HG02798 (cell line): Measurements from ENCODE around the gene NUDT4.
A peak's percentile ranks its signal among the peaks of the same experiment; 100 is the strongest.
"Not testable (repeated sequence)": the region's sequence is repeated elsewhere in the genome, so short reads cannot be mapped to it uniquely, and the experiment has no call there.

ENCODE experiments used
- ATAC-seq: cut with Tn5 transposase; IDR thresholded peaks from one replicate; pipeline ENCODE4 v1.9.1; 2021; ENCODE audit warnings: mild to moderate bottlenecking; ENCODE audit not compliant: unreplicated experiment, poor library complexity

The NUDT4 gene

DNA sequence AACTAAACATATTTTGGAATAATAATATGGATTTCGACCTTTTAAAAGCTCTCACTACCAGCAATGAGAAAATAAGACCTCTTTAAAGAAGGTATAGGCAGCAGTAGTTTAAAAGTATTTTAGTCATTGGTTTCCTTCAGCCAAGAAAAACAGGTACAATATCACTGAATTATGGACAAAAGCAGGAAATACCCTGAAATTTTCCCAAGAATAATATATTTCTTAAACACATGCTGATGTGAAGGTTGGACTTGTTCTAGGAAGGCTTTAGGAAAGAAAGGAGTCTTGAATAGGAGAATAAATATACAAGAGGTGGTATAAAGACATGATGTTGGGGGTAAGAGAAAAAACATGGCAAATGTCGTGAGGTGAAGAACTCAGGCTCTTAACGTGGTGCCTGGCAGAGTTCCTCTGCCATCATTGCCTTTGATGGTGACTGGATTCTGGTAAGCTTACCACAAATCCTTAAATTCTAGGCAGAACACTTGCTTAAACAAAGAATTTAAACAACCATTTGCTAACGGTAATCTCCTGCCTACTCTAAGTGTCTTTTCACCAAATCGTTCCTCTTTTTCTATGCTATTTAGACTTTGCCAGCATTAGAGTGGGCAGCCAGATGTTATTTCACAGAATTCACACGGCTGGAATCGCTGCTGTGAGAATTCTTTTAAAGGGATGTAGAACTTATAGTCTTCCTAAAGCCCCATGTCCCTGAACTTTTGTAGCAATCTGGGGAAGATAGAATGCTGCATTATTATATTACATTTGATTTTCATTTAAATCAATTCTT, 11.9 kb upstream of the NUDT4 start:
- ATAC-seq: no peak

DNA sequence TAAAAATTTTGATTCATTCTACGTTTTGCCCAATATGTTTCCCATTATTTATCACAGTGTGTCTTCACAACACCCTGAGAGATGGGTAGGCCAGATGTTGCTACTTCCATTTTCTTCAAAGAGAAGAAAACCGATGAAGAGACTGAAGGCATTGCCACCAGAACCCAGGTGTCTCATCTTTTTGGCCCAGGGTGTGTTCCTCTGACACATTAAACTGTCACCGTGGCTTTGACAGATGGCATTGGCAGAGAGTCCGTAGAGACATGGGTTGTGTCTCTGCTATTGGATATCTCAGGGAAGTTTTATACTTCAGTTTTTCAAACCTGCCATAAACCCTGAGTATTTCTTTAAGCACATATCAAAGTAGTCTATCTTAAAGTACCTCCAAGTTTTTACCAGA, 11.3 kb upstream of the NUDT4 start:
- no peak for ATAC-seq

DNA sequence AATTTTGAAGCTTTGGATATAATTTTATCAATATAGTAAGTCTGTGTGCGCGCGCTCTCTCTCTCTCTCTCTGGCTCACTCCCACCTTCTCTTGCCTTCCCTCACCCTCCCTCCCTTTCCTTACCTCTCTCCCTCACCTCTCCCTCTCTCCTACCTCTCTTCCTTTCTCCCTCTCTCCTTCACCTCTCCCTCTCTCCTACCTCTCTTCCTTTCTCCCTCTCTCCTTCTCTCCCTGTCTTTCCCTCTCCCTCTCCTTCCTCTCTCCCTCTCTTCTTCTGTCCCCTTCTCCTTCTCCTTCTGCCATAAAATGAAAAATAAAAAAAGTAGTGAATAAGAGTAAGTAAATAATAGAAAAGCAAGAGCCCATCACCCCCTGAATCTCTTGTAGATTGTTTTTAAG, 9.0 kb upstream of the NUDT4 start:
- no peak for ATAC-seq

DNA sequence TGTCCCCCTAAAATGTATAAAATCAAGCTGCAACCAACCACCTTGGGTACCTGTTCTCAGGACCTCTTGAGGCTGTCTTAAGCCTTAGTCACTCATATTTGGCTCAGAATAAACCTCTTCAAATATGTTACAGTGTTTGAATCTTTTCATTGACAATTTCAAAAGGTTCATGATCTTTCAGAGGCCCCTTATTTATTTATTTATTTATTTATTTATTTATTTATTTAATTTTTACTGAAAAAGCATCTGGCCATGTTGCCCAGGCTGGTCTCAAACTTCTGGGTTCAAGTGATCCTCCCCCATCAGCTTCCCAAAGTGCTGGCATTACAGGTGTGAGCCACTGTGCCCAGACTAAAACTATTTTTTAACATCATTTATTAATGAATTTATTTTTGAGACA, 8.2 kb upstream of the NUDT4 start:
- no peak for ATAC-seq

DNA sequence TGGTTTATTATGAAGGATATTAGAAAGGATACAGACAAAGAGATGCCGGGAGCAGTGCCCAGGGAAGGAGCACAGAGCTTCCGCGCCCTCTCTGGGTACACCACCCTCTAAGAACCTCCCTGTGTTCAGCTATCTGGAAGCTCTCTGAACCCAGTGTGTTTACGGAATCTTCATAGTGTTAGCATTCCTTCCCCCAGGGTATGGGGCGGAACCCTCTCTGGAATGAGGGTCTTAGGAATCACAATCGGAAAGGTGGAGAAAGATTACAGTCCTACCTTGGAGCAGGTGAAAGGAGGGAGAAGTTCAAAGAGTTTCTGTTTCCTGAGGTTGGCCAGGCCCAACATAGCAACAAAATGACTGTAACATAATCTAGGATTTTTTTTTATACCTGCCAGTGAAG, 6.8 kb upstream of the NUDT4 start:
- no peak for ATAC-seq

DNA sequence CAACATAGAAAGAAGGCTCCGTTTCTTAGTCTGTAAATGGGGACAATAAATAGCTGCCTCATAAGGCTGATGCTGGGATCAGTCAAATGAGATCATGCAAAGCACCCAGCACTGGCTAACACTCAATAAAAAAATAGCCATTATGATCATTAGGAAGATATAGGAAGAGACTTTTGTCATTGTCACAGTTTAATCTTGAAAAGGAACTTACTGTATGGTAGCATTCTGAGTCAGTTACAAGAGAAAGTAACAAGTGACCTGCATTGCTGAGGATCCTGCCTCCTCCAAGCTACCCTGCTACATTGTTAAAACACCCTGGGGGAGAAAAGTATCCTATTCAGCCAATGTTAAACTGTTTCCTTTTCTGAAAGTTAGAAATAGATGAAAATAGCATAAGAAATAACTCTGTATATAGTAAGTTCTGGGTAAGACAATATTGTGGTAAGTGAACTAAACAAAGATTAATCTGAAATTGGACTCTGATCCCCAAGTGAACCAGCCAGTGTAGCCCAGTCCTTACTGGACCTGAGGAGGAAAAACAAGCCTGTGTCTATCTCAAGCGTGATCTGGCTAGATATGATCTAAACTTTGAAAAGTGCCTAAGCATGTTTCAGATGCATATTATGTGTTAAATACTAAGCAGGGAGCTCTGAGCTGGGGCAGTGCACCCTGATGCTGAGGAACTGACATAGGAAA, 3.6 kb upstream of the NUDT4 start:
- ATAC-seq: no peak

DNA sequence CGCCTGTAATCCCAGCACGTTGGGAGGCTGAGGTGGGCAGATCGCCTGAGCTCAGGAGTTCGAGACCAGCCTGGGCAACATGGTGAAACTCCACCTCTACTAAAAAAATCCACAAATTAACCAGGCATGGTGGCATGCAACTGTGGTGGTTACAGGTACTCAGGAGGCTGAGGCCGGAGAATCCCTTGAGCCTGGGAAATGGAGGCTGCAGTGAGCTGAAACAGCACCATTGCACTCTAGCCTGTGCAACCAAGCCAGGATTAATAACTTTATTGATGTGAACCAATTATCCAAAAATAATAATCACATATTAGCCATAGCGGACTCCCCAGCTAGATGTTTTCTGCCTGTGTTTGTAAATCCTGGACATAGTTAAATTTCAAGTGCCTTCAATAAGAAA, 1.8 kb upstream of the NUDT4 start:
- ATAC-seq: no peak

DNA sequence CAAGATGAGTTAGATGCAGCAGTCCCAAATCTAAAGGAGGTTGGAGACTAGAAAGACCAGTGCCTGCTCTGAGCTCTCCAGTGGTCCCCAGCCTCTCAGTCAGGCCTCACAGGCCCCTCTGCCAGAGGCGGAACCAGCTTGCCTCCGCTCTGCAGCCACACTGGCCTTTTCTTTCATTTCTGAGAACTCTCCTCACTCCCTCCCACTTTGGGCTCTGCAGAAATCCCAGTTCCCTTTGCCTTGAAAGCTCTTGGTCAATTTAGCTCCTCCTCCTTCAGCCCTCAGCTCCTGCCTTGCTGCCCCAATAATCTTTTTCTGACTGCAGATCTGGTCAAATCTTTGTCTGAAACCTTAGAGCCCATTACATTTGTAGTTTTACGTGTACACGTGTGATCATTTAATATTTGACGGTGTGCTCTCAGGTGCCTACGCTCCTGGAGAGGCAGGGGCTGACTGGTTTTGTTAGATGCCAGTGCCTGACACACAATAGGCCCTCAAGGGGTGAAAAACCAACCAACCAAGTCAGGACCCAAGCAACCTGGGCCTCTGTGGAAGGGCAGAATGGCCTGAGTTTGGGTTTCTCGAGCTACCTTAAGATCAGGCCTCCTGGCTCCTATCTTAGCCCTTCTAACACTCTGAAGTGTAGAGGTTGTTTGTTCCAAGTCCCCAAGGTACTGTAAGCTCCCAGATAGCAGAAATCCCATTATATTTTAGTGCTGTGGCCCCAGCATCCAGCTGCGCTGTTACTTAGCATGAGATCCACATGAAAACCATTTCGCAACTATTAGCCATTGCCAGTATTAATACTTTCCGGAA, 1.1 kb upstream of the NUDT4 start:
- ATAC-seq: no peak

DNA sequence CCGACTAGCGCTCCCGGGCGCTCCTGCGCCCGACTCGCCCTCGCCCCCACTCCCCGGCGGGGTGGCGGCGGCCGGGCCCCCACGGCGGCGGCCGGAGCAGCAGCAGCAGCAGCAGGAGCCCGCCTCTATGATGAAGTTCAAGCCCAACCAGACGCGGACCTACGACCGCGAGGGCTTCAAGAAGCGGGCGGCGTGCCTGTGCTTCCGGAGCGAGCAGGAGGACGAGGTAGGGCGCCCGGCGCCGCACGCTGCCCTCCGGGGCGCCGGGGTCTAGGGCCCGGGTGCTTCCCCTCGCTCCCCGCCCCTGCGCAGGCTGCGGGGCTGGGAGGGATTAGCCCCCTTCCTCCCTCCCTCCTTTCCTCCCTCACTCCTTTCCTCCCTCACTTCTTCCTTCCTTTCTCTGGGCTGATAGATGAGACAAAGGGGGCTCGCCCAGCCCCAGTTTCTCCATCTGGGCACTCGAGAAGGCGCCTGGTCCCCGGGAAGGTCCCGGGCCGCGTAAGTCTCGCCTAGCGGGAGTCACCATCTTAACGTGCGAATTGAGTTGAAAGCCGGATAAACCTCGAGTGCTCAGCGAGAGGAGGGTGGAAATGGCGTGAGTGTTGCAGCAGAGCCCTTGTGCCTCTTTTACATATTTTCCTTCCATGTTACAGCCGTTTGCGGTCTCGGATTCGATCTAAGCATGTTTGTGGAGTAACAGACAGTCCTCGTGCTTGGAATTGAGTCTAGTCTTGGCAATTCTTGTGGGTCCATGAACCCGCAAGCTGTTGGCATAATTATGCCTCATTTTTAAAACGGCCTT, 672 bp downstream of the NUDT4 start:
- peak; percentile 31 for ATAC-seq

DNA sequence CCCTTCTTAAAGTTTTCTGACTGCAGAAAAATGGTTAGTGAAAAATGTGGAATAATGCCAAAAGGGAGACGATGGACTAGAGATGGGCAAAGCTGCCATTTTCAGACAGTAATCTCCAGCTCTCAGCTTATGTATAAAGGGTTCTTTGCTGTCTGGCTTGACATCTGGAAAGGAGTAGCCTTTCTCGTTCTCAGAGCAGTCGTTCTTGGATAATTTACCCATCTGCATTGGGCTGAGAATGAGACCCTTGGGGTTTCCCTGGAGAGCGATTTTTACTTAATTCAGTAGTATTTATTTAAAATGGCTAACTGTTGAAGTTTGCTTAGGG, 1.2 kb downstream of the NUDT4 start:
- ATAC-seq: no peak

DNA sequence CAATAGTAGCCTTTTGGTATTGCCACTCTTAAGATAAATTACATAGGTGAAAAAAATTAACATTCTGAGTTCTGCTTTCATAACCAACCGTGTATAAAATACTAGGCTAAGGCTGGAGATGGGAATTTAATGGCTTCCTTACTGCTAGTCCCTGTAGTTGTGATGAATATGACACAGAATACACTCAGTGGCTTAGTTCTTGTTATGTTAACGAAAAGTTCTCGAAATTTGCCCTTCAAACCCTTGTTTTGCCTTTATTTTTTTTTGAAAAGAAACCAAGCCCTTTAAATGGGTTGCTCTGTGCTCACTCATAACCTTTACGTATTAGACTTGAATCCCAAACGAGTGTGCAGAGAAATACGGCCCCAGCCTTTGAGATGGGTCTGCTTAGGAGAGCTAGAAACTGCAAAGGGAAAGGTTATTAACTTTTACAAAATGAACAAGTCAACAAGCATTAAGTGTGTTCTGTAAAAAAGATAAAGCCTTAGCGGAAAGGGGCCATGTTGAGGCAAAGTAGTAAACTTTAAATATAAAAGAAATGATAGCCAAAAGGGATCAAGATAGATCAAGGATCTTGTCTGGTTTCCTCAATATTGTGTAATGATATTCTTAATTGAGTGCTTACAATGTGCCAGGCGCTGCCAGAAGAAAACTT, 1.7 kb downstream of the NUDT4 start:
- ATAC-seq: no peak

DNA sequence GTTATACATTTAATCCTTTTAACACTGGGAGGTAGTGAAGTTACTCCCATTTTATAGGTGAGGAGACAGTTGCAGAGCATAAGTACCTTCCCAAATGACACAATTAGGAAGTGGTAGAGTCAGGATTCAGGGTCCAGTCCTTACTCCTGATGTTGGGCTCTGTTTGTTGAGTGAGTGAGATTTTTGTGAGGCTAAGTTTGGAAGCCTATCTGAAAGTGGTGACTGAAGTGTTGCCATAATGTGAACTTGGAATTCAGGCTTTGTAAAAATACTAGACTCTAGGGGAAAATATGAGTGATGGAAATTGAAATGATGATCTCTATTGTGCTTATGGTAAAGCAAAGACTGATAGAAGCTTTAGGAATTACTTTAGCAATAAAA, 2.2 kb downstream of the NUDT4 start:
- no peak for ATAC-seq

DNA sequence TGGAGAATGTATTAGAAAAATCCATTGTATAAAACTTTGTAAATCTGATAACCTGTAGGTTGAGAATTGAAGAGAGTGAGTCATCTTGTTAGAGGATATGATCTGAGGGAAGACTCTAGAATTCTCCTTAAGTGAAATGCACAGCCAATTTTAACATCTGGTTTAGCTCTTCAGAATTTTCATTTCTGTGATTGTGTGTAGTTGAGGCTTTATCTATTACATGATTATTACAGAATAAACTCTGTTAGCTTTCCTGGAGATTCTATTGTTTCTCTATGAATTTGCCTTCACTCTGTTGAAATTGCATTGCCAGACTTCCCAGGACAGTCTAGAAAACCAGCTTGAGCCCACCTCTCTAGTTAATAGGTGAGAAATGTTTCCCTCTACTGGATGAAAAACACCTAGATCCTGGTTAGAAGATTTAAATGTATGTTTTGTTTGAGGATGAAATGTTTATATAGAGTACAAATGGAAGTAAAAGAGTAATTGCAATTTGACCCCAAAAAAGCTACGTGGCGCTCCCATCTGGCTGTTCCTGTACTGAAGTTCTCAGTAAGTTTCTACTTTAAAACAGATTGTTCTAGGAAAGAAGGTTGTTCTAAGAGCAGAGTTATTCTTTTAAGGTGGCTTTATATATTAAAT, 2.9 kb downstream of the NUDT4 start:
- no peak for ATAC-seq

DNA sequence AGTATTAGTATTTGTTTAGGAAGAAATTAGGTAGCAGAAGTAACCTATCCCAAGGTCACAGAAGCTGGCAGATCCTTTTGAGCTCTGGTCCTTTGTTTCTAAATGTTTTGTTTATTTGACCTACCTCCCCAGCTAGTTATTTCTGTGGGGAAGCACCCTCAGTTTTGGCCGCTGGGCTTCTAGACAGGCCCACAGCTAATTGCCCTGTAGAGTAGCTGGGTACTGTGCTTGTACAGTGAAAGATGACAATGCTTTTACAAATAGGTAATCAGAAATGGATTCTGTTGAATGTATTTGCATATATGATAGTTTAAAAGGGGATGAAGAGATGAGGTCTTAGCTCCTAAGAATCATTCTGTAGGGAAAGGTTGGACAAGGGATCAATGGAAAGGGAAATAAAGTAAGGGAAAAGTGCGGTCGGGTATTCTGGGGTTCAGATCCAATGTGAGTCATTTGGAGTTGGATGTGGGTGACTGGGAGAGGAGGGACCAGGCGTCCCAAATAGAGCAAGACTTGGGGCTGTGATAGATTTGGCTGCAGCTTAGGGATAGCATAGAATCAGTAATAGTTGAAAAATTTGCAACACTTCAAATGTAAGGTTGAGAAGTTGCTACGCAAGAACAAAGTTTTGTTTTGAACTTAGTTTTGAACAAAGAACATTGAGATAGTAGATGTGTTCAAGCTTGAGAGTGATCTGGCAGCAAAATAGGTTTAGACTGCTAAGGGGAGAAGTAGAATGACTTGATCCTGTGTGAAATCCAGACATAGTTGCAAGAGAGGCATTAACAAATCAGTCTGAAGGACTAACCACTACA, 3.6 kb downstream of the NUDT4 start:
- ATAC-seq: no peak

DNA sequence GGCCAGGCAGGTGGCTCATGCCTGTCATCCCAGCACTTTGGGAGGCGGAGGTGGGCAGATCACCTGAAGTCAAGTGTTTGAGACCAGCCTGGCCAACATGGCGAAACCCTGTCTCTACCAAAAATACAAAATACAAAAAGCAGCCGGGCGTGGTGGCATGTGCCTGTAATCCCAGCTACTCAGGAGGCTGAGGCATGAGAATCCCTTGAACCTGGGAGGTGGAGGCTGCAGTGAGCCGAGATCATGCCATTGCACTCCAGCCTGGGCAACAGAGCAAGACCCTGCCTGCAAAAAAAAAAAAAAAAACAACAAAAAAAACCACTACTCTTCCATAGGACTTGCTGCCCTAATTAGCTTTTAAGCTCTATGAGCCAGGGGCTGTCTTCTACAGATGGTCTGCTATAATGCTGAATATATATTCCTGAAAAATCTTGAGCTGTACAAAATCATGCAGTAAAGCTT, 4.3 kb downstream of the NUDT4 start:
- ATAC-seq: not testable (repeated sequence)

DNA sequence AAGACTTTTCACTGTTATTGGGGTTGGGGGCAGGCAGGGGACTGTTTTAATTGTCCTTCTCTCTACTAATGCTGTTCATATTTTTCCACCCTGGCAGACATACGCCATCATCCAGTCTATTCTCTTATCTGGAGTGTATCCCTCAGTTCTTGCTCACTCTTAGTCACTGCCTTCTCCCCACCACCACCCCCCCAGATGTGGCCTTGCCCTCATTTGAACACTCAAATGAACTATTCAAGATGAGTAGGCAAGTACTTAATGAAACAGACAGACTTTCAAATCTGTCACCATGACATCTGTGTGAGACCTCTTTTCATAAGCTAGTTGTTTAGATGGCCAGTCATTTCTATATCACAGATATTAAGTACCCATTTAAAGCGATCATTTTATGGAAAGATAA, 10.1 kb downstream of the NUDT4 start:
- no peak for ATAC-seq

DNA sequence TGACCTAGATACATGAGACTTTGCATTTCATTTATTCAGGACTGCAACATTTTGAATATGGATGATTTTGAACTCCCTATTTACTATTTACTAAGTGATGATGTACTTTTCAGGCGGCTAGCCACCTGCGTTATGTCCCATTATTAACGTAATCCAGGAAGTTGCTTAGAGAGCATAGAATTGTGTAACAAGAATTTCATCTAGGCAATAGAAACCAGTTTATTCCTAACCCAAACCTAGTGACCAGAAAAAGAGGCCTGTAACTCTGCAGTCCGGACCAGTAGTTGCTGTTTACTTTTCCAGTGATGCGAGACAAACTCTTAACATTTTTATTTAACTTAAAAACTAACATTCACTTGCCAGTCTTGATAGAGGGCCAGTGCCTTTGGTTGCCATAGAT, 12.3 kb downstream of the NUDT4 start:
- no peak for ATAC-seq

DNA sequence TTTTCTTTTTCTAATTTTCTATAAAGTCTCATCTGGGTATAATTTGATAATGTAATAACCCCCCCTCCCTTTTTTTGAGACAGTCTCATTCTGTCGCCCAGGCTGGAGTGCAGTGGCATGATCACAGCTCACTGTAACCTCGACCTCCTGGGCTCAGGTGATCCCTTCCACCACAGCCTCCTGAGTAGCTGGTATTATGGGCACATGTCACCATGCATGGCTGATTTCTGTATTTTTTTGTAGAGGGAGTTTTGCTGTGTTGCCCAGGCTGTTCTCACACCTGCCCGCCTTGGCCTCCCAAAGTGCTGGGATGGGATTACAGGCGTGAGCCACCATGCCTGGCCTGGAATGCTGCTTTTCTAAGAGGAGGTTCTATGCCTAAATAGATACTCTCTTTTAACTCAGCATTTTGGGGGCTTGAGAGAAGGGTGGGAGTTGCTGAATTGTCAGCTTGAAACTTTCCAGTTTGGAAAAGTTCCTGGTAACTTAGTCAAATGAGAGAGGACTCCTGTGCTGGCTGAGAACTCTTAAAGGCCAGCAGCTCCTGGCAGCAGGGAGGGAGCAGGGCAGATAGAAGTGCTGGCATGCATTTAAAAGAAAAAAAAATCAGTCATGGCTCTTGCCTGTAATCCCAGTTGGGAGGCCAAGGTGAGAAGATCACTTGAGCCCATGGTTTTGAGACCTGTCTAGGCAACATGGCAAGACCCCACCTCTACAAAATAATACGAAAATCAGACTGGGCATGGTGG, 13.0 kb downstream of the NUDT4 start:
- ATAC-seq: no peak
